Testis (tissue), 2 donors: ENCODE data around the gene EAF1.

Experiments
- POLR2A ChIP-seq: fragments of 450-650 bp; IDR thresholded peaks from one replicate; pipeline ENCODE4 v1.6.1; 2017; ENCODE audit warnings: antibody characterized with exemption, mild to moderate bottlenecking, moderate library complexity
- TF ChIP-seq, protein P1 (sequence below), 3 experiments: fragments of 450-650 bp in 2 of 3; fragments of 200-600 bp in 1 of 3; sonication (generic) in 1 of 3; IDR thresholded peaks; one replicate each; pipeline ENCODE4 v1.5.1; 2016 to 2019; ENCODE audit warnings: antibody characterized with exemption in 3 of 3, mild to moderate bottlenecking in 2 of 3, moderate library complexity in 1 of 3

DNA sequence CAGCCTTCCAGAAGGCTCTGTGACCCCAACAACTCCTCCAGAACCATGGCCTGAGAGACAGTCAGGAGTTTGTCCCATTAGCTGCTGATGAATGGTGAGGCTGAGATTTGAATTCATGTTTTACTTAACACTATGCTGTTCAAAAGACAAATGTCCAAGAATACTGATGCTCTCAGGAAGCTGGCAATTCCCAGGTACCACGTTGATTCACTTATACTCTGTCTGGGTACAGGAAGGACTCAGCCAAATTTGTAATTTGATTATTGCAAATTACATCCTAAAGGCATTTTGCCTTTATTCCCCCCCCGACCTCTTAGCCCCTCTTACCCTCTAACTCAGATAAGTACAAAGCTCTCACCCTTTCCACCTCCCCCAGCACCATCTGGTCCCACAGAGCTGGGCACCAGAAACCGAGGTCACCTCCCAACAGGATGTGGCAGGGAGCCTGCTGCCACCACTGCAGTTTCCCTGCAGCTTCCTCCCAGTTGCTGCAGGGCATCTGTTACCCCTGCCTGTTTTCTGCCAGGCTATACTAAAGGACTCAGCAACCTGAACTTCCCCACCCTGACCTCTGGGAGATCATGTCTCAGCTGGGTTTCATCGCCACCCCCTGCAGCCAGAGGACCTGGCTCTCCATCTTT, 33.6 kb downstream of the EAF1 start:
- no peak for TF ChIP-seq POLR2A
- TF ChIP-seq, protein P1, sequence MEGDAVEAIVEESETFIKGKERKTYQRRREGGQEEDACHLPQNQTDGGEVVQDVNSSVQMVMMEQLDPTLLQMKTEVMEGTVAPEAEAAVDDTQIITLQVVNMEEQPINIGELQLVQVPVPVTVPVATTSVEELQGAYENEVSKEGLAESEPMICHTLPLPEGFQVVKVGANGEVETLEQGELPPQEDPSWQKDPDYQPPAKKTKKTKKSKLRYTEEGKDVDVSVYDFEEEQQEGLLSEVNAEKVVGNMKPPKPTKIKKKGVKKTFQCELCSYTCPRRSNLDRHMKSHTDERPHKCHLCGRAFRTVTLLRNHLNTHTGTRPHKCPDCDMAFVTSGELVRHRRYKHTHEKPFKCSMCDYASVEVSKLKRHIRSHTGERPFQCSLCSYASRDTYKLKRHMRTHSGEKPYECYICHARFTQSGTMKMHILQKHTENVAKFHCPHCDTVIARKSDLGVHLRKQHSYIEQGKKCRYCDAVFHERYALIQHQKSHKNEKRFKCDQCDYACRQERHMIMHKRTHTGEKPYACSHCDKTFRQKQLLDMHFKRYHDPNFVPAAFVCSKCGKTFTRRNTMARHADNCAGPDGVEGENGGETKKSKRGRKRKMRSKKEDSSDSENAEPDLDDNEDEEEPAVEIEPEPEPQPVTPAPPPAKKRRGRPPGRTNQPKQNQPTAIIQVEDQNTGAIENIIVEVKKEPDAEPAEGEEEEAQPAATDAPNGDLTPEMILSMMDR (IDR thresholded peaks at IDR 0.05): no peak
